GM12878 (cell line): ENCODE measurements around the gene RWDD1.

Source experiments
- CTCF ChIP-seq, 3 experiments: IDR thresholded peaks in 2 of 3; conservative IDR thresholded peaks in 1 of 3; 2 replicates each; pipeline ENCODE4 v1.5.1; 2011; ENCODE audit warnings: low read depth in 3 of 3, low read length in 3 of 3, mild to moderate bottlenecking in 3 of 3, control low read depth in 2 of 3, moderate library complexity in 2 of 3, inconsistent platforms in 1 of 3, mixed read lengths in 1 of 3; ENCODE audit not compliant: control insufficient read depth in 2 of 3, insufficient read depth in 1 of 3; ENCODE audit errors: extremely low read depth in 1 of 3
- EZH2 ChIP-seq: IDR thresholded peaks from 2 replicates; pipeline ENCODE4 v1.6.1; 2012; ENCODE audit warnings: low read depth, mild to moderate bottlenecking, control low read depth, inconsistent platforms, low read length, borderline replicate concordance; ENCODE audit not compliant: control insufficient read depth
- GABPA ChIP-seq: IDR thresholded peaks from 2 replicates; pipeline ENCODE4 v1.6.1; 2014; ENCODE audit warnings: antibody characterized with exemption, low read depth, mild to moderate bottlenecking, inconsistent platforms
- MAX ChIP-seq: IDR thresholded peaks from 2 replicates; pipeline ENCODE4 v1.6.1; 2012; ENCODE audit warnings: low read depth, low read length, improper control_type of control experiment
- NBN ChIP-seq: fragments of 450-650 bp; IDR thresholded peaks from 2 replicates; pipeline ENCODE4 v1.6.1; 2016
- SMC3 ChIP-seq: IDR thresholded peaks from 2 replicates; pipeline ENCODE4 v1.6.1; 2011; ENCODE audit warnings: low read length, improper control_type of control experiment, borderline replicate concordance
- TCF7 ChIP-seq: IDR thresholded peaks from 2 replicates; pipeline ENCODE4 v1.6.1; 2014; ENCODE audit warnings: antibody characterized with exemption, borderline replicate concordance

GRCh38 chr6:116562614-116563013, 8.7 kb upstream of the RWDD1 start:
- no peak for TF ChIP-seq CTCF (IDR thresholded peaks at IDR 0.05 in 2 of 3, conservative IDR thresholded peaks at IDR 0.05 in 1 of 3; ENCODE audit: control insufficient read depth in 2 of 3, extremely low read depth in 1 of 3, insufficient read depth in 1 of 3, low read depth in 3 of 3, low read length in 3 of 3)
- no peak for TF ChIP-seq TCF7
- no peak for TF ChIP-seq EZH2
- no peak for TF ChIP-seq SMC3
- TF ChIP-seq GABPA = no peak
- TF ChIP-seq MAX = no peak
- TF ChIP-seq NBN = no peak
